Kidney glomerular epithelial cell (primary cell): Measurements from ENCODE around the gene TEX36.
A peak's percentile ranks its signal among the peaks of the same experiment; 100 is the strongest.
"Not testable (repeated sequence)": the region's sequence is repeated elsewhere in the genome, so short reads cannot be mapped to it uniquely, and the experiment has no call there.

Experiments
- DNase-seq: peaks from one replicate; lab custom pipeline; 2025; lab: John Stamatoyannopoulos, UW

TEX36 gene

GRCh38 chr10:125683063-125683462 is at the start of gene TEX36:
TSS of gene TEX36 (minus strand) at chr10:125683163. CDS start at chr10:125682989, 174 bp downstream.
- no peak for DNase-seq

- DNase-seq: no peak
These were observed 44.5 kb upstream of the TEX36 start for GRCh38 chr10:125727436-125727835.

- no peak for DNase-seq
These were observed 44.0 kb upstream of the TEX36 start for GRCh38 chr10:125726914-125727313.

- DNase-seq: no peak
These were observed 39.8 kb upstream of the TEX36 start for GRCh38 chr10:125722811-125723210.

GRCh38 chr10:125721035-125721434 is 38.1 kb upstream of the TEX36 start:
- no peak for DNase-seq

GRCh38 chr10:125720002-125720382 is 37.0 kb upstream of the TEX36 start:
- peak; percentile 55 for DNase-seq

- DNase-seq: peak; percentile 99
These were observed 36.4 kb upstream of the TEX36 start, which contains the start of gene EDRF1 for GRCh38 chr10:125719173-125720001. TSS of gene EDRF1 (plus strand) at chr10:125719709. CDS start at chr10:125719808, 99 bp downstream.

- not testable (repeated sequence) for DNase-seq
These were observed 31.8 kb upstream of the TEX36 start for GRCh38 chr10:125714728-125715127.

GRCh38 chr10:125711110-125711750 is 28.3 kb upstream of the TEX36 start:
- no peak for DNase-seq

- DNase-seq: no peak
These were observed 26.9 kb upstream of the TEX36 start for GRCh38 chr10:125709553-125710474.

GRCh38 chr10:125708971-125709503 is 26.1 kb upstream of the TEX36 start:
- DNase-seq: no peak

GRCh38 chr10:125707541-125708468 is 24.8 kb upstream of the TEX36 start:
- DNase-seq: peak; percentile 70

- no peak for DNase-seq
These were observed 17.5 kb upstream of the TEX36 start for GRCh38 chr10:125700355-125700911.

- DNase-seq: no peak
These were observed 16.7 kb upstream of the TEX36 start for GRCh38 chr10:125699562-125700143.

- no peak for DNase-seq
These were observed 15.6 kb upstream of the TEX36 start for GRCh38 chr10:125698481-125698998.

- not testable (repeated sequence) for DNase-seq
These were observed 13.9 kb upstream of the TEX36 start for GRCh38 chr10:125696884-125697283.

GRCh38 chr10:125694883-125695282 is 11.9 kb upstream of the TEX36 start:
- peak; percentile 4 for DNase-seq

GRCh38 chr10:125693524-125693847 is 10.5 kb upstream of the TEX36 start:
- DNase-seq: no peak

- DNase-seq: no peak
These were observed 9.9 kb upstream of the TEX36 start for GRCh38 chr10:125692601-125693523.
